ENCODE measurements around the gene NTM.

DNA sequence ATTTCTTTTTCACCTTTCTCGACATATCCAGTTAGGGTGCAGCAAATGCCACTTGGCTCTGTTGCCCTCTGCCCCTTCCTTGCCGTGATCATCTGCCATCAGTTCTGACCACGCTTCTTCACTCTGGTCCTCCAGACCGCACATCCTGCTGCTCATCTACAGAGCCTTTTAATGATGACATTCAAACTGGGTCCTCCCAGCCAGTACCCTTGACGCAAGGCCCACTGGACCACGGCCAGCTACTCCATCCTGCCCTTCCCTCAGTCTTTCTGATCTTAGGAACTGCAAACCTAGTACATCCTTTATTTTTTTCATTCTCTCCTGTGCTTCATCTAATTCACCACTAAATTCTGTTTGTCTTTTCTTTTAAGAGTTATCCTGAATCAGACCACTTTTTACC, 551.8 kb downstream of the NTM start:
- TF ChIP-seq, protein P1, sequence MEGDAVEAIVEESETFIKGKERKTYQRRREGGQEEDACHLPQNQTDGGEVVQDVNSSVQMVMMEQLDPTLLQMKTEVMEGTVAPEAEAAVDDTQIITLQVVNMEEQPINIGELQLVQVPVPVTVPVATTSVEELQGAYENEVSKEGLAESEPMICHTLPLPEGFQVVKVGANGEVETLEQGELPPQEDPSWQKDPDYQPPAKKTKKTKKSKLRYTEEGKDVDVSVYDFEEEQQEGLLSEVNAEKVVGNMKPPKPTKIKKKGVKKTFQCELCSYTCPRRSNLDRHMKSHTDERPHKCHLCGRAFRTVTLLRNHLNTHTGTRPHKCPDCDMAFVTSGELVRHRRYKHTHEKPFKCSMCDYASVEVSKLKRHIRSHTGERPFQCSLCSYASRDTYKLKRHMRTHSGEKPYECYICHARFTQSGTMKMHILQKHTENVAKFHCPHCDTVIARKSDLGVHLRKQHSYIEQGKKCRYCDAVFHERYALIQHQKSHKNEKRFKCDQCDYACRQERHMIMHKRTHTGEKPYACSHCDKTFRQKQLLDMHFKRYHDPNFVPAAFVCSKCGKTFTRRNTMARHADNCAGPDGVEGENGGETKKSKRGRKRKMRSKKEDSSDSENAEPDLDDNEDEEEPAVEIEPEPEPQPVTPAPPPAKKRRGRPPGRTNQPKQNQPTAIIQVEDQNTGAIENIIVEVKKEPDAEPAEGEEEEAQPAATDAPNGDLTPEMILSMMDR (IDR thresholded peaks at IDR 0.05; ENCODE audit: low read depth, low read length), result no peak
- no peak for TF ChIP-seq EZH2phosphoT487 (IDR thresholded peaks at IDR 0.05; ENCODE audit: low read depth)

Data from OCI-LY3 (cell line).